Testis (tissue), 3 donors: ENCODE measurements around the gene GRB7. TPM values are rescaled to one million over a fixed set of nuclear protein-coding genes. Genes with fewer than 3 reads are reported as not detected.
"Not testable (repeated sequence)": the region's sequence is repeated elsewhere in the genome, so short reads cannot be mapped to it uniquely, and the experiment has no call there.

ENCODE experiments used
- DNase-seq: peaks from one replicate; pipeline ENCODE4 v3.0.0-alpha.2; 2019
- H3K27ac ChIP-seq, 2 donors: fragments of 200-600 bp; sonication (generic); one replicate each; pipeline ENCODE4 v1.5.1; 2019
- H3K27me3 ChIP-seq: fragments of 200-600 bp; sonication (generic); one replicate; pipeline ENCODE4 v1.5.1; 2019
- H3K36me3 ChIP-seq: fragments of 200-600 bp; sonication (generic); one replicate; pipeline ENCODE4 v1.5.1; 2017; ENCODE audit warnings: low read depth; ENCODE audit errors: missing control alignments
- H3K4me1 ChIP-seq: fragments of 200-600 bp; sonication (generic); one replicate; pipeline ENCODE4 v1.5.1; 2019
- H3K4me3 ChIP-seq, 2 donors: fragments of 200-600 bp; sonication (generic); one replicate each; pipeline ENCODE4 v1.5.1; 2017 to 2019
- H3K9me3 ChIP-seq: fragments of 200-600 bp; sonication (generic); one replicate; pipeline ENCODE4 v1.5.1; 2017
- POLR2A ChIP-seq: fragments of 450-650 bp; IDR thresholded peaks from one replicate; pipeline ENCODE4 v1.6.1; 2017; ENCODE audit warnings: antibody characterized with exemption, mild to moderate bottlenecking, moderate library complexity
- WGBS, 2 donors: methylation state at CpG; one replicate each; pipeline ENCODE4 v1.1.5; 2018; 5-methylcytosine and 5-hydroxymethylcytosine counted together
- intact Hi-C: fragments of 100-400 bp; cut with DNase I; formaldehyde crosslinking; loops from one replicate; pipeline ENCODE4 v1.15.1; 2023; ENCODE audit warnings: low total_unique reads
- polyA plus RNA-seq: library from polyadenylated mRNA; stranded (reverse); fragments of 350-450 nt; fragmentation: Illumina TruSeq; extraction: RNeasy Lipid Tissue Mini Kit (QIAGEN cat#74804); gene quantifications from one replicate; pipeline ENCODE4 v1.2.3, GENCODE V29; 2014; ENCODE audit warnings: low read depth, low replicate concordance; ENCODE audit not compliant: insufficient read depth
- total RNA-seq, 2 donors: library from RNA; depleted of rRNA; stranded (reverse); fragments of >200 nt; gene quantifications; one replicate each; pipeline ENCODE4 v1.2.3, GENCODE V29; 2016
- TF ChIP-seq, protein P1 (sequence below), 3 experiments: fragments of 450-650 bp in 2 of 3; fragments of 200-600 bp in 1 of 3; sonication (generic) in 1 of 3; IDR thresholded peaks; one replicate each; pipeline ENCODE4 v1.5.1; 2016 to 2019; ENCODE audit warnings: antibody characterized with exemption in 3 of 3, mild to moderate bottlenecking in 2 of 3, moderate library complexity in 1 of 3

GRB7 gene
- total and polyA plus RNA-seq, 3 donors from 2014 or later, result 2.1 to 3.7 (median 2.9) TPM

GRCh38 chr17:39745335-39746144 lies 7.8 kb downstream of the GRB7 start:
- Histone ChIP-seq H3K27me3 (no peaks in the 10 kb centered on the region), H3K9me3 (no peaks in the 10 kb centered on the region), H3K4me3 (no peak overlapping the region), H3K4me1 (peaks cover 10% of the 10 kb centered on the region), H3K27ac (no peak overlapping the region), H3K36me3 (no peaks in the 10 kb centered on the region)
- TF ChIP-seq, protein P1, sequence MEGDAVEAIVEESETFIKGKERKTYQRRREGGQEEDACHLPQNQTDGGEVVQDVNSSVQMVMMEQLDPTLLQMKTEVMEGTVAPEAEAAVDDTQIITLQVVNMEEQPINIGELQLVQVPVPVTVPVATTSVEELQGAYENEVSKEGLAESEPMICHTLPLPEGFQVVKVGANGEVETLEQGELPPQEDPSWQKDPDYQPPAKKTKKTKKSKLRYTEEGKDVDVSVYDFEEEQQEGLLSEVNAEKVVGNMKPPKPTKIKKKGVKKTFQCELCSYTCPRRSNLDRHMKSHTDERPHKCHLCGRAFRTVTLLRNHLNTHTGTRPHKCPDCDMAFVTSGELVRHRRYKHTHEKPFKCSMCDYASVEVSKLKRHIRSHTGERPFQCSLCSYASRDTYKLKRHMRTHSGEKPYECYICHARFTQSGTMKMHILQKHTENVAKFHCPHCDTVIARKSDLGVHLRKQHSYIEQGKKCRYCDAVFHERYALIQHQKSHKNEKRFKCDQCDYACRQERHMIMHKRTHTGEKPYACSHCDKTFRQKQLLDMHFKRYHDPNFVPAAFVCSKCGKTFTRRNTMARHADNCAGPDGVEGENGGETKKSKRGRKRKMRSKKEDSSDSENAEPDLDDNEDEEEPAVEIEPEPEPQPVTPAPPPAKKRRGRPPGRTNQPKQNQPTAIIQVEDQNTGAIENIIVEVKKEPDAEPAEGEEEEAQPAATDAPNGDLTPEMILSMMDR (IDR thresholded peaks at IDR 0.05), result no peak
- no peak for TF ChIP-seq POLR2A
- WGBS, 2 donors, result 90 to 94% methylated on average over 10 to 23 of the region's 23 CpGs
- no peak for DNase-seq
- intact Hi-C loops, result loop anchor here (5.0 kb wide), 1 partner anchor 118 kb away; the partner anchor contains the start of gene PPP1R1B

DNA sequence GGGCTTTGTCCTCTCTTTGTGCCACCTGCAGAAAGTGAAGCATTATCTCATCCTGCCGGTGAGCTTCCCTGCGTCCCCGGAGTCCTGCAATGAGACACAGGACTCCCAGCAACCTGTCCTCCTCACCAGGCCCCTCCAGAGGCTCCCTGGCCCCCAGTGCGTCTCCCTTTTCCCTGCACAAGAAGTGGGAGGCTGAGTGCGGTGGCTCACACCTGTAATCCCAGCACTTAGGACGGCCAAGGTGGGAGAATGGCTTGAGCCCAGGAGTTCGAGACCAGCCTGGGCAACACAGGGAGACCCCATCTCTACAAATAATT lies 8.4 kb downstream of the GRB7 start:
- H3K4me1 ChIP-seq, result peaks cover 11% of the 10 kb centered on the region

GRCh38 chr17:39747745-39748144 lies 10.0 kb downstream of the GRB7 start:
- TF ChIP-seq, protein P1 (IDR thresholded peaks at IDR 0.05), result no peak
- no peak for TF ChIP-seq POLR2A

More for the DNA sequence above, 8.4 kb downstream of the GRB7 start:
- 93 to 98% methylated on average over 4 to 7 of the region's 7 CpGs for WGBS, 2 donors
- H3K4me3 ChIP-seq, result no peak overlapping the region
- no peaks in the 10 kb centered on the region for H3K9me3 ChIP-seq
- intact Hi-C loops, result loop anchor here (5.0 kb wide), 1 partner anchor 119 kb away; the partner anchor contains the start of gene PPP1R1B
- H3K36me3 ChIP-seq, result no peaks in the 10 kb centered on the region
- H3K27me3 ChIP-seq, result no peaks in the 10 kb centered on the region
- DNase-seq, result no peak
- no peak for TF ChIP-seq POLR2A
- TF ChIP-seq, protein P1 (IDR thresholded peaks at IDR 0.05), result no peak
- H3K27ac ChIP-seq, result no peak overlapping the region

DNA sequence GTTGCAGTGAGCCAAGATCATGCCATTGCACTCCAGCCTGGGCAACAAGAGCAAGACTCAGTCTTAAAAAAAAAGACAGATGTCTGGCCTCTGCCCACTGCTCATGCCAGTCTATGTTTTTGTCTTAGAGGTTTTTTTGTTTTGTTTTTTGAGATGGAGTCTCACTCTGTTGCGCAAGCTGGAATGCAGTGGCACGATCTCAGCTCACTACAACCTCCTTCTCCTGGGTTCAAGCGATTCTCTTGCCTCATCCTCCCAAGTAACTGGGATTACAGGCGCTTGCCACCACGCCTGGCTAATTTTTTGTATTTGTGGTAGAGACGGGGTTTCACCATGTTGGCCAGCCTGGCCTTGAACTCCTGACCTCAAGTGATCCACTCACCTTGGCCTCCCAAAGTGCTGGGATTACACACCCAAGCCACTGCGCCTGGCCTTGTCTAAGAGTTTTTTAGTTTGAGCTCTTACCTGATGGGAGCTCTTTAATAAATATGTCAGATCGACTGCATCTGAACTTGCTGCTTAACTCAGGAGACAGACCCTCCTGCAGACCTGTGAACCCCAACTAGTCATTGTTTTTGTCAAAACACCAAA lies 10.8 kb downstream of the GRB7 start:
- intact Hi-C loops, result loop anchor here (5.0 kb wide), 1 partner anchor 121 kb away; the partner anchor contains the start of gene PPP1R1B
- not testable (repeated sequence) for H3K36me3 ChIP-seq, H3K27me3 ChIP-seq, H3K9me3 ChIP-seq, DNase-seq, H3K4me3 ChIP-seq, H3K27ac ChIP-seq
- WGBS, 2 donors, result 86 to 90% methylated on average over 8 of the region's 8 CpGs
- H3K4me1 ChIP-seq, result peaks cover 28% of the 10 kb centered on the region

More at GRCh38 chr17:39747745-39748144, 10.0 kb downstream of the GRB7 start:
- Histone ChIP-seq H3K4me3 (no peak overlapping the region), H3K27me3 (no peaks in the 10 kb centered on the region), H3K9me3 (no peaks in the 10 kb centered on the region), H3K27ac (no peak overlapping the region), H3K4me1 (peaks cover 22% of the 10 kb centered on the region), H3K36me3 (no peaks in the 10 kb centered on the region)
- intact Hi-C loops, result loop anchor here (5.0 kb wide), 1 partner anchor 120 kb away; the partner anchor contains the start of gene PPP1R1B
- DNase-seq, result no peak
- WGBS, 2 donors, result 96 to 100% methylated on average over 4 of the region's 4 CpGs
